ENCODE results near the gene TAOK2. TPM values are rescaled to one million over a fixed set of nuclear protein-coding genes. Genes with fewer than 3 reads are reported as not detected.

TAOK2 gene
- total and polyA plus RNA-seq, 2 of the 4 experiments (the other 2 are of a cell fraction), result 23.0 to 31.7 TPM

DNA sequence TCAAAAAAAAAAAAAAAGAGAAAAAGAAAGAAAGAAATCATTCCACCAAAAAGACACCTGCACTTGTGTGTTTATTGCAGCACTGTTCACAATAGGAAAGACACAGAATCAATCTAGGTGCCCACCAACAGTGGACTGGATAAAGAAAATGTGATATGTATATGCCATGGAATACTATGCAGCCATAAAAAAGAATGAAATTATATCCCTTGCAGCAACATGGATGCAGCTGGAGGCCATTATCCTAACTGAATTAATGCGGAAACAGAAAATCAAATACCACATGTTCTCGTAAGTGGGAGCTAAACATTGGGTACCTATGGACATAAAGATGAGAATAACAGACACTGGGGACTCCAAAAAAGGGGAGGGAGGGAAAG lies 43.6 kb downstream of the TAOK2 start:
- no peaks in the 10 kb centered on the region for H3K4me1 ChIP-seq (ENCODE audit: control insufficient read depth, insufficient read depth, low read length)
- no peaks in the 10 kb centered on the region for H3K36me3 ChIP-seq (ENCODE audit: control insufficient read depth, insufficient read depth, low read length)
- no peaks in the 10 kb centered on the region for H3K79me1 ChIP-seq (ENCODE audit: low read depth in 1 of 2, low read length in 2 of 2)
- in situ Hi-C loops (cut with MboI; ENCODE audit: low sequenced_read_pairs), result no loop called here
- no TSS peak for BruUV-seq (replicated peaks)
- no peak overlapping the region for H2BK5ac ChIP-seq (ENCODE audit: low read depth, low read length, poor library complexity, severe bottlenecking)
- no peak for TF ChIP-seq SMC3 (IDR thresholded peaks at IDR 0.05; ENCODE audit: low read depth, low read length)
- TF ChIP-seq MAFK (IDR thresholded peaks at IDR 0.05; ENCODE audit: low read depth, low read length), result no peak
- TF ChIP-seq RFX5 (IDR thresholded peaks at IDR 0.05; ENCODE audit: low read depth, low read length), result no peak
- TF ChIP-seq MXI1 (IDR thresholded peaks at IDR 0.05; ENCODE audit: borderline replicate concordance, low read depth, low read length), result no peak
- TF ChIP-seq, protein P1, sequence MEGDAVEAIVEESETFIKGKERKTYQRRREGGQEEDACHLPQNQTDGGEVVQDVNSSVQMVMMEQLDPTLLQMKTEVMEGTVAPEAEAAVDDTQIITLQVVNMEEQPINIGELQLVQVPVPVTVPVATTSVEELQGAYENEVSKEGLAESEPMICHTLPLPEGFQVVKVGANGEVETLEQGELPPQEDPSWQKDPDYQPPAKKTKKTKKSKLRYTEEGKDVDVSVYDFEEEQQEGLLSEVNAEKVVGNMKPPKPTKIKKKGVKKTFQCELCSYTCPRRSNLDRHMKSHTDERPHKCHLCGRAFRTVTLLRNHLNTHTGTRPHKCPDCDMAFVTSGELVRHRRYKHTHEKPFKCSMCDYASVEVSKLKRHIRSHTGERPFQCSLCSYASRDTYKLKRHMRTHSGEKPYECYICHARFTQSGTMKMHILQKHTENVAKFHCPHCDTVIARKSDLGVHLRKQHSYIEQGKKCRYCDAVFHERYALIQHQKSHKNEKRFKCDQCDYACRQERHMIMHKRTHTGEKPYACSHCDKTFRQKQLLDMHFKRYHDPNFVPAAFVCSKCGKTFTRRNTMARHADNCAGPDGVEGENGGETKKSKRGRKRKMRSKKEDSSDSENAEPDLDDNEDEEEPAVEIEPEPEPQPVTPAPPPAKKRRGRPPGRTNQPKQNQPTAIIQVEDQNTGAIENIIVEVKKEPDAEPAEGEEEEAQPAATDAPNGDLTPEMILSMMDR (conservative IDR thresholded peaks at IDR 0.05; ENCODE audit: low read depth, low read length), result no peak
- no peak for TF ChIP-seq FOS (IDR thresholded peaks at IDR 0.05; ENCODE audit: low read depth, low read length)
- TF ChIP-seq CHD1 (IDR thresholded peaks at IDR 0.05; ENCODE audit: low read depth, low read length), result no peak
- no peak for TF ChIP-seq NFE2L2 (IDR thresholded peaks at IDR 0.05; ENCODE audit: low read depth, low read length)
- TF ChIP-seq, protein P2, sequence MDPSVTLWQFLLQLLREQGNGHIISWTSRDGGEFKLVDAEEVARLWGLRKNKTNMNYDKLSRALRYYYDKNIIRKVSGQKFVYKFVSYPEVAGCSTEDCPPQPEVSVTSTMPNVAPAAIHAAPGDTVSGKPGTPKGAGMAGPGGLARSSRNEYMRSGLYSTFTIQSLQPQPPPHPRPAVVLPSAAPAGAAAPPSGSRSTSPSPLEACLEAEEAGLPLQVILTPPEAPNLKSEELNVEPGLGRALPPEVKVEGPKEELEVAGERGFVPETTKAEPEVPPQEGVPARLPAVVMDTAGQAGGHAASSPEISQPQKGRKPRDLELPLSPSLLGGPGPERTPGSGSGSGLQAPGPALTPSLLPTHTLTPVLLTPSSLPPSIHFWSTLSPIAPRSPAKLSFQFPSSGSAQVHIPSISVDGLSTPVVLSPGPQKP (IDR thresholded peaks at IDR 0.05; ENCODE audit: borderline replicate concordance, low read depth, low read length), result no peak
- TF ChIP-seq RCOR1 (IDR thresholded peaks at IDR 0.05; ENCODE audit: insufficient replicate concordance, low read length), result no peak
- no peak for TF ChIP-seq CEBPB (IDR thresholded peaks at IDR 0.05; ENCODE audit: low read depth, low read length)
- TF ChIP-seq, protein P3, sequence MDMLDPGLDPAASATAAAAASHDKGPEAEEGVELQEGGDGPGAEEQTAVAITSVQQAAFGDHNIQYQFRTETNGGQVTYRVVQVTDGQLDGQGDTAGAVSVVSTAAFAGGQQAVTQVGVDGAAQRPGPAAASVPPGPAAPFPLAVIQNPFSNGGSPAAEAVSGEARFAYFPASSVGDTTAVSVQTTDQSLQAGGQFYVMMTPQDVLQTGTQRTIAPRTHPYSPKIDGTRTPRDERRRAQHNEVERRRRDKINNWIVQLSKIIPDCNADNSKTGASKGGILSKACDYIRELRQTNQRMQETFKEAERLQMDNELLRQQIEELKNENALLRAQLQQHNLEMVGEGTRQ (IDR thresholded peaks at IDR 0.05; ENCODE audit: low read depth, low read length), result no peak
- no peak for TF ChIP-seq POLR2A (IDR thresholded peaks at IDR 0.05; ENCODE audit: low read depth, low read length)
- no peak for TF ChIP-seq MAZ (IDR thresholded peaks at IDR 0.05; ENCODE audit: borderline replicate concordance, low read depth, low read length)
- TF ChIP-seq RAD21 (IDR thresholded peaks at IDR 0.05; ENCODE audit: low read length), result no peak
- H4K91ac ChIP-seq (ENCODE audit: insufficient read depth, low read depth, low read length), result no peak overlapping the region
- no peak overlapping the region for H4K5ac ChIP-seq (ENCODE audit: low read depth, low read length)
- no peaks in the 10 kb centered on the region for H3K9me1 ChIP-seq (ENCODE audit: insufficient read depth, low read length)
- no peak overlapping the region for H2BK20ac ChIP-seq (ENCODE audit: low read depth, low read length)
- no peak overlapping the region for H3K14ac ChIP-seq (replicated peaks; ENCODE audit: low read depth, low read length)
- POLR2A ChIA-PET (ENCODE audit: unreplicated experiment), result no interaction called here
- no peak overlapping the region for H2BK120ac ChIP-seq (ENCODE audit: low read depth, low read length)
- ATAC-seq (ENCODE audit: low read depth) (no peak), DNase-seq (no peak)
- H3K4ac ChIP-seq (ENCODE audit: low read depth, low read length), result no peak overlapping the region
- no peak overlapping the region for H3K18ac ChIP-seq (ENCODE audit: low read depth, low read length)
- H3K4me3 ChIP-seq (ENCODE audit: insufficient read depth, low read depth, low read length), result no peak overlapping the region
- no peak overlapping the region for H2AFZ ChIP-seq (replicated peaks; ENCODE audit: low read length, poor library complexity)
- H2BK15ac ChIP-seq (ENCODE audit: low read depth, low read length), result no peak overlapping the region
- intact Hi-C loops (cut with micrococcal nuclease), result no loop called here
- no peak overlapping the region for H3K27ac ChIP-seq (ENCODE audit: insufficient read depth, low read length)
- peaks cover under 1% of the 10 kb centered on the region; the same call in 1 of the 2 replicates for H3K27me3 ChIP-seq (ENCODE audit: control insufficient read depth, insufficient read depth, low read length)
- H3K9me3 ChIP-seq (ENCODE audit: control insufficient read depth, insufficient read depth, low read length), result no peaks in the 10 kb centered on the region
- no peak overlapping the region for H3K23ac ChIP-seq (ENCODE audit: low read depth, low read length)
- no peak overlapping the region for H3K56ac ChIP-seq (ENCODE audit: extremely low read depth, insufficient read depth, low read length)
- no peak overlapping the region for H3K9ac ChIP-seq (ENCODE audit: low read depth, low read length)
- H3K4me2 ChIP-seq (ENCODE audit: low read depth, low read length), result no peak overlapping the region
- H2AK9ac ChIP-seq (replicated peaks; ENCODE audit: low read depth, low read length, poor library complexity), result no peak overlapping the region
- dilution Hi-C loops (cut with HindIII; ENCODE audit: low sequenced_read_pairs, unreplicated experiment), result no loop called here
- CTCF ChIA-PET, result no interaction called here
- WGBS, 2 experiments (ENCODE audit: extremely low coverage in 2 of 2, insufficient read length in 1 of 2), result no CpG with 5 or more reads among the region's 2 CpGs
- H4K20me1 ChIP-seq (ENCODE audit: insufficient read depth, low read length), result no peaks in the 10 kb centered on the region
- no peak overlapping the region for H4K8ac ChIP-seq (ENCODE audit: low read depth in 2 of 2, low read length in 2 of 2)
- no peak overlapping the region for H2AK5ac ChIP-seq (ENCODE audit: low read depth, low read length)
